Osteoblast (primary cell): Measurements from ENCODE around the gene ELMO1. TPM values are rescaled to one million over a fixed set of nuclear protein-coding genes. Genes with fewer than 3 reads are reported as not detected.

Experiments
- DNase-seq: peaks from one replicate; pipeline ENCODE4 v3.0.0; 2011; ENCODE audit warnings: low spot score, mixed read lengths; ENCODE audit not compliant: insufficient read length; ENCODE audit errors: missing footprints
- H2AFZ ChIP-seq: 2 replicates; pipeline ENCODE4 v1.6.0; 2011; ENCODE audit warnings: mild to moderate bottlenecking, low read length
- H3K27ac ChIP-seq: 2 replicates; pipeline ENCODE4 v1.5.1; 2011; ENCODE audit warnings: mild to moderate bottlenecking, low read depth, low read length, moderate library complexity
- H3K27me3 ChIP-seq: 2 replicates; pipeline ENCODE4 v1.6.0; 2012; ENCODE audit warnings: mild to moderate bottlenecking, control low read depth, inconsistent platforms, low read length, moderate library complexity; ENCODE audit not compliant: insufficient read depth
- H3K36me3 ChIP-seq: 2 replicates; pipeline ENCODE4 v1.5.1; 2011; ENCODE audit warnings: mild to moderate bottlenecking, low read length, control low read depth, moderate library complexity; ENCODE audit not compliant: insufficient read depth
- H3K4me1 ChIP-seq: 2 replicates; pipeline ENCODE4 v1.5.1; 2011; ENCODE audit warnings: mild to moderate bottlenecking, low read length, control low read depth, moderate library complexity; ENCODE audit not compliant: insufficient read depth
- H3K4me2 ChIP-seq: 2 replicates; pipeline ENCODE4 v1.6.0; 2011; ENCODE audit warnings: mild to moderate bottlenecking, low read length; ENCODE audit not compliant: insufficient read depth
- H3K4me3 ChIP-seq: fragments of 200-600 bp; sonication (generic); 3 replicates; pipeline ENCODE4 v1.5.1; 2012; ENCODE audit warnings: mild to moderate bottlenecking, low read length, inconsistent platforms; ENCODE audit not compliant: insufficient read depth
- H3K79me2 ChIP-seq: 2 replicates; pipeline ENCODE4 v1.6.0; 2012; ENCODE audit warnings: mild to moderate bottlenecking, low read length, control low read depth, inconsistent platforms; ENCODE audit not compliant: insufficient read depth
- H3K9me3 ChIP-seq: 2 replicates; pipeline ENCODE4 v1.5.1; 2011; ENCODE audit warnings: low read depth, low read length, control low read depth
- H4K20me1 ChIP-seq: 2 replicates; pipeline ENCODE4 v1.6.0; 2012; ENCODE audit warnings: mild to moderate bottlenecking, low read length, control low read depth; ENCODE audit not compliant: insufficient read depth
- total RNA-seq: library from RNA; depleted of rRNA; stranded (reverse); fragments of >200 nt; gene quantifications from 2 replicates; pipeline ENCODE4 v1.2.3, GENCODE V29; 2012
- TF ChIP-seq, protein P1 (sequence below): IDR thresholded peaks from 2 replicates; pipeline ENCODE4 v1.5.1; 2011; ENCODE audit warnings: mild to moderate bottlenecking, low read depth, low read length, moderate library complexity; ENCODE audit errors: extremely low read depth

The ELMO1 gene
- total RNA-seq, 1 donor: 2.2 TPM

DNA sequence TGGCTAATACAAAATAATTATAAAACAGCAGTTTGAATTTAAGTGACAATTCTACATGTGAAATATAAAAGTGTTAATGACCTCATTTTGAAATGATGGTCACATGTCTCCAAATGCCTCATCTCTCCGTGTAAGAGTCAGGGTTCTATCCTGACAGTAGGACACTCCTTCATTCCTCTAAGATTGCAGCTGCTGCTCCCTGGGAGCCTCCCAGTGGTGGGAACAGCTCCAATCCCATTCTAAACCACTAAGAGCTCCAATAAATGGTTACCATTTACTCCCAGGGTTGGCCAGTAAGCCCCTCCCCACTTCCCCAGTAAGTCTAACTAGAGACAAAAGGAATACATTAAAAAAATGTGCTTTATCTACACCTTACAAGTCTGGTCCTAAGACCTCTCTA lies 379.8 kb downstream of the ELMO1 start:
- no peaks in the 10 kb centered on the region for H4K20me1 ChIP-seq
- TF ChIP-seq, protein P1, sequence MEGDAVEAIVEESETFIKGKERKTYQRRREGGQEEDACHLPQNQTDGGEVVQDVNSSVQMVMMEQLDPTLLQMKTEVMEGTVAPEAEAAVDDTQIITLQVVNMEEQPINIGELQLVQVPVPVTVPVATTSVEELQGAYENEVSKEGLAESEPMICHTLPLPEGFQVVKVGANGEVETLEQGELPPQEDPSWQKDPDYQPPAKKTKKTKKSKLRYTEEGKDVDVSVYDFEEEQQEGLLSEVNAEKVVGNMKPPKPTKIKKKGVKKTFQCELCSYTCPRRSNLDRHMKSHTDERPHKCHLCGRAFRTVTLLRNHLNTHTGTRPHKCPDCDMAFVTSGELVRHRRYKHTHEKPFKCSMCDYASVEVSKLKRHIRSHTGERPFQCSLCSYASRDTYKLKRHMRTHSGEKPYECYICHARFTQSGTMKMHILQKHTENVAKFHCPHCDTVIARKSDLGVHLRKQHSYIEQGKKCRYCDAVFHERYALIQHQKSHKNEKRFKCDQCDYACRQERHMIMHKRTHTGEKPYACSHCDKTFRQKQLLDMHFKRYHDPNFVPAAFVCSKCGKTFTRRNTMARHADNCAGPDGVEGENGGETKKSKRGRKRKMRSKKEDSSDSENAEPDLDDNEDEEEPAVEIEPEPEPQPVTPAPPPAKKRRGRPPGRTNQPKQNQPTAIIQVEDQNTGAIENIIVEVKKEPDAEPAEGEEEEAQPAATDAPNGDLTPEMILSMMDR: no peak
- no peaks in the 10 kb centered on the region for H3K79me2 ChIP-seq
- no peaks in the 10 kb centered on the region for H3K4me1 ChIP-seq
- H3K36me3 ChIP-seq: no peaks in the 10 kb centered on the region
- no peak overlapping the region for H3K27ac ChIP-seq
- no peaks in the 10 kb centered on the region for H3K9me3 ChIP-seq
- no peak overlapping the region for H3K4me3 ChIP-seq
- H3K4me2 ChIP-seq: no peak overlapping the region
- H3K27me3 ChIP-seq: no peaks in the 10 kb centered on the region
- H2AFZ ChIP-seq: no peak overlapping the region
- DNase-seq: peak; percentile 46

DNA sequence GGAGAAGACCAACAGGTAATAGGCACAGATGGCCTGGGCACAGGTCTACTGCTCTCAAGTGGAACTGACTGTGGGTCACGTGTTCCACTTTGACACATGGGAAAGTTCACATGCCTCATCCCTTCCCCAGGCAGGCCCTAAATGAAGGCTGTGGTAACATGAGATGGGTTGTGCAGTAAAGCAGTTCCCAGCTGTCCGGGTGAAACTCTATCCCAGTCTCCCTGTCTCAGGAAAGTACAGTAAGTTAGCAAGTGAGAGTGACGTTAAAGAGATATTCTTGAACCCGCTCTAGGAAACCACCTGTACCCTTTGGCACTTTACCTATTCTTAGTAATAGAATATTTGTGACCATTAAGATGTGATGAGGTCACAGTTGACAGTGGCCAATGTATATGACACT lies 380.6 kb downstream of the ELMO1 start:
- Histone ChIP-seq H3K4me3 (no peak overlapping the region), H3K4me2 (no peak overlapping the region), H3K4me1 (no peaks in the 10 kb centered on the region), H3K27me3 (no peaks in the 10 kb centered on the region), H3K79me2 (no peaks in the 10 kb centered on the region), H3K27ac (no peak overlapping the region), H2AFZ (no peak overlapping the region), H4K20me1 (no peaks in the 10 kb centered on the region), H3K36me3 (no peaks in the 10 kb centered on the region), H3K9me3 (no peaks in the 10 kb centered on the region)
- no peak for DNase-seq
- TF ChIP-seq, protein P1: no peak

DNA sequence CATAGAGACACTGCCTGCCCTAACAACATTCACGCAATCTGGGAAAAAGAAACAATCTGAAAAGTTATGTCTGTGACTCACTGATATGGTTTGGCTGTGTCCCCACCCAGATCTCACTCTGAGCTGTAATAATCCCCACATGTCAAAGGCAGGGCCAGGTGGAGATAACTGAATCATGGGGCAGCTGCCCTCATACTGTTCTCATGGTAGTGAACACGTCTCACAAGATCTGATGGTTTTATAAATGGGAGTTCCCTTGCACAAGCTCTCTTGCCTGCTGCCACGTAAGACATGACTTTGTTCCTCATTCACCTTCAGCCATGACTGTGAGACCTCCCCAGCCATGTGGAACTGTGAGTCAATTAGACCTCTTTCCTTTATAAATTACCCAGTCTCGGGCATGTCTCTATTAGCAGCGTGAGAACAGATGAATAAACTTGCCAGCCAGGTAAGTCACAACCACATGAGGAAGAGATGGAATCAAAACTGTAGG lies 382.8 kb downstream of the ELMO1 start:
- H2AFZ ChIP-seq: no peak overlapping the region
- no peak for DNase-seq
- H3K4me2 ChIP-seq: no peak overlapping the region
- no peaks in the 10 kb centered on the region for H3K9me3 ChIP-seq
- TF ChIP-seq, protein P1: no peak
- H3K4me3 ChIP-seq: no peak overlapping the region
- no peaks in the 10 kb centered on the region for H3K79me2 ChIP-seq
- H3K27ac ChIP-seq: no peak overlapping the region
- H3K36me3 ChIP-seq: no peaks in the 10 kb centered on the region
- no peaks in the 10 kb centered on the region for H3K4me1 ChIP-seq
- no peaks in the 10 kb centered on the region for H3K27me3 ChIP-seq
- no peaks in the 10 kb centered on the region for H4K20me1 ChIP-seq

DNA sequence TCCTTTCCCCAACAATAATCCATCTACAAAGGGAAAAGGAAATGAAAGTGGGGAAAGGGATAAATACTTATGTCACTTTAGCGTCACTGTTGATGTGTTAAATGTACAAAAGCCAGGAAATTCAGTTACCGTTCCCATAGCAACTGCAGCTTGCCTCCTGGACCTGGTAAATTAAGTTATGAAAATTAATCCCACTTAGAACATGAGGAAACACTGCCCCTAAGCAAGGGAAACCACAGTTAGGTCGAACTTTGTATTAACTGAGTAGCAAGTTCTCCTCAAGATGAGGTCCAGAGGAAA lies 386.2 kb downstream of the ELMO1 start:
- H3K4me3 ChIP-seq: no peak overlapping the region
- H3K27me3 ChIP-seq: no peaks in the 10 kb centered on the region
- H4K20me1 ChIP-seq: no peaks in the 10 kb centered on the region
- H2AFZ ChIP-seq: no peak overlapping the region
- TF ChIP-seq, protein P1: no peak
- no peaks in the 10 kb centered on the region for H3K4me1 ChIP-seq
- no peak for DNase-seq
- no peaks in the 10 kb centered on the region for H3K36me3 ChIP-seq
- H3K27ac ChIP-seq: no peak overlapping the region
- H3K79me2 ChIP-seq: no peaks in the 10 kb centered on the region
- no peaks in the 10 kb centered on the region for H3K9me3 ChIP-seq
- H3K4me2 ChIP-seq: no peak overlapping the region
